ENCODE results near the gene MPG.
A peak's percentile ranks its signal among the peaks of the same experiment; 100 is the strongest.

Gene MPG

GRCh38 chr16:105521-105920, 27.5 kb downstream of the MPG start:
- no peak for DNase-seq (ENCODE audit: insufficient read length, low spot score)
- no peak for FAIRE-seq
- TF ChIP-seq POLR2A (IDR thresholded peaks at IDR 0.05; ENCODE audit: low read depth, low read length) (no peak), SPI1 (IDR thresholded peaks at IDR 0.05; ENCODE audit: low read depth, low read length) (no peak)

GRCh38 chr16:106623-107324, 28.7 kb downstream of the MPG start:
- no peak for TF ChIP-seq POLR2A (IDR thresholded peaks at IDR 0.05; ENCODE audit: low read depth, low read length)
- DNase-seq (ENCODE audit: insufficient read length, low spot score), result no peak
- FAIRE-seq, result peak; percentile 70

GRCh38 chr16:112153-112840, 34.3 kb downstream of the MPG start:
- no peak for FAIRE-seq
- no peak for DNase-seq (ENCODE audit: insufficient read length, low spot score)
- TF ChIP-seq POLR2AphosphoS5 (IDR thresholded peaks at IDR 0.05; ENCODE audit: low read depth, low read length), result no peak
- no peak for TF ChIP-seq PAX5 (IDR thresholded peaks at IDR 0.05; ENCODE audit: insufficient read depth, low read length, severe bottlenecking)
- no peak for TF ChIP-seq POLR2A (IDR thresholded peaks at IDR 0.05; ENCODE audit: low read depth, low read length)
- no peak for TF ChIP-seq POU2F2 (IDR thresholded peaks at IDR 0.05; ENCODE audit: low read depth, low read length)
- TF ChIP-seq TAF1 (IDR thresholded peaks at IDR 0.05; ENCODE audit: low read depth, low read length), result no peak
- TF ChIP-seq SPI1 (IDR thresholded peaks at IDR 0.05; ENCODE audit: low read depth, low read length), result no peak

- FAIRE-seq, result no peak
- no peak for DNase-seq (ENCODE audit: insufficient read length, low spot score)
- TF ChIP-seq PAX5 (IDR thresholded peaks at IDR 0.05; ENCODE audit: insufficient read depth, low read length, severe bottlenecking) (no peak), POLR2AphosphoS5 (IDR thresholded peaks at IDR 0.05; ENCODE audit: low read depth, low read length) (no peak), SPI1 (IDR thresholded peaks at IDR 0.05; ENCODE audit: low read depth, low read length) (no peak), POLR2A (IDR thresholded peaks at IDR 0.05; ENCODE audit: low read depth, low read length) (no peak), POU2F2 (IDR thresholded peaks at IDR 0.05; ENCODE audit: low read depth, low read length) (no peak), TAF1 (IDR thresholded peaks at IDR 0.05; ENCODE audit: low read depth, low read length) (no peak)
Measured at GRCh38 chr16:114327-114726, 36.3 kb downstream of the MPG start.

GRCh38 chr16:116015-116414, 38.0 kb downstream of the MPG start:
- no peak for FAIRE-seq
- DNase-seq (ENCODE audit: insufficient read length, low spot score), result no peak
- TF ChIP-seq POU2F2 (IDR thresholded peaks at IDR 0.05; ENCODE audit: low read depth, low read length) (no peak), SPI1 (IDR thresholded peaks at IDR 0.05; ENCODE audit: low read depth, low read length) (no peak), POLR2AphosphoS5 (IDR thresholded peaks at IDR 0.05; ENCODE audit: low read depth, low read length) (no peak), POLR2A (IDR thresholded peaks at IDR 0.05; ENCODE audit: low read depth, low read length) (no peak), TAF1 (IDR thresholded peaks at IDR 0.05; ENCODE audit: low read depth, low read length) (no peak), PAX5 (IDR thresholded peaks at IDR 0.05; ENCODE audit: insufficient read depth, low read length, severe bottlenecking) (no peak)

GRCh38 chr16:117379-118365, 39.6 kb downstream of the MPG start:
- FAIRE-seq, result peak; percentile 5
- DNase-seq (ENCODE audit: insufficient read length, low spot score), result peak; percentile 65
- TF ChIP-seq SPI1 (IDR thresholded peaks at IDR 0.05; ENCODE audit: low read depth, low read length) (no peak), PAX5 (IDR thresholded peaks at IDR 0.05; ENCODE audit: insufficient read depth, low read length, severe bottlenecking) (no peak), POLR2A (IDR thresholded peaks at IDR 0.05; ENCODE audit: low read depth, low read length) (no peak), POLR2AphosphoS5 (IDR thresholded peaks at IDR 0.05; ENCODE audit: low read depth, low read length) (no peak), POU2F2 (IDR thresholded peaks at IDR 0.05; ENCODE audit: low read depth, low read length) (no peak), TAF1 (IDR thresholded peaks at IDR 0.05; ENCODE audit: low read depth, low read length) (no peak)

- TF ChIP-seq POLR2AphosphoS5 (IDR thresholded peaks at IDR 0.05; ENCODE audit: low read depth, low read length), result no peak
- no peak for TF ChIP-seq POU2F2 (IDR thresholded peaks at IDR 0.05; ENCODE audit: low read depth, low read length)
- TF ChIP-seq TAF1 (IDR thresholded peaks at IDR 0.05; ENCODE audit: low read depth, low read length), result no peak
- TF ChIP-seq POLR2A (IDR thresholded peaks at IDR 0.05; ENCODE audit: low read depth, low read length), result no peak
- FAIRE-seq, result no peak
- no peak for DNase-seq (ENCODE audit: insufficient read length, low spot score)
Measured at GRCh38 chr16:118857-119256, 40.8 kb downstream of the MPG start.

GRCh38 chr16:119295-119694, 41.3 kb downstream of the MPG start:
- no peak for TF ChIP-seq POLR2A (IDR thresholded peaks at IDR 0.05; ENCODE audit: low read depth, low read length)
- no peak for TF ChIP-seq SPI1 (IDR thresholded peaks at IDR 0.05; ENCODE audit: low read depth, low read length)
- no peak for TF ChIP-seq POLR2AphosphoS5 (IDR thresholded peaks at IDR 0.05; ENCODE audit: low read depth, low read length)
- no peak for TF ChIP-seq POU2F2 (IDR thresholded peaks at IDR 0.05; ENCODE audit: low read depth, low read length)
- TF ChIP-seq TAF1 (IDR thresholded peaks at IDR 0.05; ENCODE audit: low read depth, low read length), result no peak
- no peak for TF ChIP-seq PAX5 (IDR thresholded peaks at IDR 0.05; ENCODE audit: insufficient read depth, low read length, severe bottlenecking)
- no peak for DNase-seq (ENCODE audit: insufficient read length, low spot score)

GRCh38 chr16:119835-120491, 41.9 kb downstream of the MPG start:
- no peak for DNase-seq (ENCODE audit: insufficient read length, low spot score)
- TF ChIP-seq PAX5 (IDR thresholded peaks at IDR 0.05; ENCODE audit: insufficient read depth, low read length, severe bottlenecking), result no peak
- TF ChIP-seq POLR2A (IDR thresholded peaks at IDR 0.05; ENCODE audit: low read depth, low read length), result no peak
- no peak for TF ChIP-seq SPI1 (IDR thresholded peaks at IDR 0.05; ENCODE audit: low read depth, low read length)
- TF ChIP-seq POU2F2 (IDR thresholded peaks at IDR 0.05; ENCODE audit: low read depth, low read length), result no peak
- no peak for TF ChIP-seq POLR2AphosphoS5 (IDR thresholded peaks at IDR 0.05; ENCODE audit: low read depth, low read length)
- no peak for TF ChIP-seq TAF1 (IDR thresholded peaks at IDR 0.05; ENCODE audit: low read depth, low read length)
- no peak for FAIRE-seq

More at GRCh38 chr16:119295-119694, 41.3 kb downstream of the MPG start:
- no peak for FAIRE-seq
